Omental fat pad (tissue), 4 donors: ENCODE results near the gene CPHXL2. TPM values are rescaled to one million over a fixed set of nuclear protein-coding genes. Genes with fewer than 3 reads are reported as not detected.

Experiments
- ATAC-seq: fragments of 150-250 bp; one replicate; pipeline ENCODE4 v1.9.1; 2016; ENCODE audit warnings: mild to moderate bottlenecking, moderate library complexity; ENCODE audit not compliant: low FRiP score
- DNase-seq: peaks from one replicate; pipeline ENCODE4 v3.0.0-alpha.2; 2019; ENCODE audit warnings: low spot score
- total RNA-seq, 4 donors: library from RNA; depleted of rRNA; stranded (reverse); fragments of >200 nt; gene quantifications; one replicate each; pipeline ENCODE4 v1.1.0, GENCODE V29; 2016
- TF ChIP-seq, protein P1 (sequence below), 3 donors: fragments of 450-650 bp; IDR thresholded peaks; one replicate each; pipeline ENCODE4 v1.5.1; 2016 to 2017; ENCODE audit warnings: antibody characterized with exemption in 3 of 3, mild to moderate bottlenecking in 3 of 3, moderate library complexity in 2 of 3

CPHXL2 gene
- total RNA-seq, result not detected

DNA sequence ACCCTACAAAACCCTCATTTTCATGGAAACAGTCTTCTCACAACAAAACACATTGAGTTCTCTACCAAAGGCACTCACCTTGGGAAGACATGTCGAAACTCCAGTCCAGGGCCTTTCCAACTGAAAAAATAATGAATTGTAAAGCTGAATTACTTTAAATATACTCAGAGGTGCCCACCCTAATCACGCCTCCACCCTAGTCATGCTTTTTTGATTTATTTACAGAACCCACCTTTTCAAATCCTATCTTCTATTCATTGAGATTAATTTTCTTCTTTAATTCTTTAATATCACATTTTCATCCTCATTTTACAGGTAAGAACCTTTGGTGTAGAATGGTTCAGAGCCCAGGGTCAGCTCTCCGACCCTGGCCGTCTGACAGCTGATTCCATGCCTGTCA, at the start of gene CPHXL2:
Gene CPHXL2, minus strand, starts transcription at position 101 of the 400 bp plus-strand sequence. Its CDS starts 10 bp downstream, at position 91.
- ATAC-seq (no peak), DNase-seq (no peak)
- TF ChIP-seq, protein P1, sequence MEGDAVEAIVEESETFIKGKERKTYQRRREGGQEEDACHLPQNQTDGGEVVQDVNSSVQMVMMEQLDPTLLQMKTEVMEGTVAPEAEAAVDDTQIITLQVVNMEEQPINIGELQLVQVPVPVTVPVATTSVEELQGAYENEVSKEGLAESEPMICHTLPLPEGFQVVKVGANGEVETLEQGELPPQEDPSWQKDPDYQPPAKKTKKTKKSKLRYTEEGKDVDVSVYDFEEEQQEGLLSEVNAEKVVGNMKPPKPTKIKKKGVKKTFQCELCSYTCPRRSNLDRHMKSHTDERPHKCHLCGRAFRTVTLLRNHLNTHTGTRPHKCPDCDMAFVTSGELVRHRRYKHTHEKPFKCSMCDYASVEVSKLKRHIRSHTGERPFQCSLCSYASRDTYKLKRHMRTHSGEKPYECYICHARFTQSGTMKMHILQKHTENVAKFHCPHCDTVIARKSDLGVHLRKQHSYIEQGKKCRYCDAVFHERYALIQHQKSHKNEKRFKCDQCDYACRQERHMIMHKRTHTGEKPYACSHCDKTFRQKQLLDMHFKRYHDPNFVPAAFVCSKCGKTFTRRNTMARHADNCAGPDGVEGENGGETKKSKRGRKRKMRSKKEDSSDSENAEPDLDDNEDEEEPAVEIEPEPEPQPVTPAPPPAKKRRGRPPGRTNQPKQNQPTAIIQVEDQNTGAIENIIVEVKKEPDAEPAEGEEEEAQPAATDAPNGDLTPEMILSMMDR (IDR thresholded peaks at IDR 0.05), result no peak

DNA sequence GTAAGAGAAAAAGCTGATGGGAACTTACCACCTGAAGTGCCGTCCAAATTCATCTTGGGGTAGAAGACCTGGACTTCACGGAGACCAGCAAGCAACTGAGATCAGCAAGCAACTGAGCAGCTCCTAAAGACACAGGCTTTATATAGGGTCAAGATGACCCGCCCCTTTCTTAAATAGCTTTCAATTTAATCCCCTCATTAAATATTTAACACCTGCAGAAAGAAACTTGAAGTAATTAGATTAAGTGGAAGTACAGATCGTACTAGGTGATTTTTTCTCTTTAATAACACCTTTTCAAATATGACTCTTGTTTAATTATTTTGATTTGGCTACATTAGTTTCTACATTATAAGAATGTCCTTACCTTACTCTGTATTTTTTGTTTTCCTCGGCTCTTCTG, 49.6 kb upstream of the CPHXL2 start, which contains the start of gene CPHXL:
Gene CPHXL, minus strand, starts transcription at position 101 of the 400 bp plus-strand sequence. Its CDS starts 48 bp downstream, at position 53.
- DNase-seq, result no peak
- TF ChIP-seq, protein P1 (IDR thresholded peaks at IDR 0.05), result no peak
- ATAC-seq, result no peak

DNA sequence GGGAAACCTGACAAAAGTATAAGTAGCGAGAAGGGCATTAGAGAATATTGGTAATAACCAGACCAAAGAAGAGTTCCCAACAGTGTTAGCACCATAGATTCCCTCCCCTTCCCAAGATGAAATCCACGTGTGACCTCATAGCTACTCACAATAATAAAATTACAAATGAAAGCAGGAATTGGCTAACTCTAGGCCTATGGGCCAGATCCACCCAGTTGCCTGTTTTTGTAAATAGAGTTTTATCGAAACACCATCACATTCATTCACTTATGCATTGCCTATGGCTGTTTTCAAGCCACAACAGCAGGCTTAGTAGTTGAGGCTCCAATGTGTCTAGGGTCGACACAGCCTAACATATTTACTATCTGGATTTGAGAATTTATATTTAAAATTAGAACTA, 41.6 kb upstream of the CPHXL2 start:
- TF ChIP-seq, protein P1 (IDR thresholded peaks at IDR 0.05), result no peak
- DNase-seq, result no peak
- ATAC-seq, result no peak

DNA sequence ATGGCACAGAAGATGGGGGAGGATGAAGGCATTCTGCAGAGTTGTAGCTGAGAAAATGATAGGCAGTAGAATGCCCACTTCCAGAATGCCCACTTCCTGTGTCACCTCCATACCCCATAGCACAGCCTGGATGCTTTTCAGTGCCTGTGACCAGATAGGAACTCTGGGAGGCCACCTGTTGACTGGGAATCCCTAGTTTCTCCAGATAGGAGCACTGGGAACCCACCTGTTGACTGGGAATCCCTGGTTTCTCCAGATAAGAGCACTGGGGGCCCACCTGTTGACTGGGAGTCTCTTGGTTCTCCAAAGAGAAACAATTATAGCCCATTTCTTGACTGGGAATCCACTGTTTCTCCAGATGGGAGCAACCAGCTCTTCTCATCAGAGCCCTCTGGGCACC, 37.9 kb upstream of the CPHXL2 start:
- no peak for DNase-seq
- no peak for ATAC-seq
- TF ChIP-seq, protein P1 (IDR thresholded peaks at IDR 0.05), result no peak

DNA sequence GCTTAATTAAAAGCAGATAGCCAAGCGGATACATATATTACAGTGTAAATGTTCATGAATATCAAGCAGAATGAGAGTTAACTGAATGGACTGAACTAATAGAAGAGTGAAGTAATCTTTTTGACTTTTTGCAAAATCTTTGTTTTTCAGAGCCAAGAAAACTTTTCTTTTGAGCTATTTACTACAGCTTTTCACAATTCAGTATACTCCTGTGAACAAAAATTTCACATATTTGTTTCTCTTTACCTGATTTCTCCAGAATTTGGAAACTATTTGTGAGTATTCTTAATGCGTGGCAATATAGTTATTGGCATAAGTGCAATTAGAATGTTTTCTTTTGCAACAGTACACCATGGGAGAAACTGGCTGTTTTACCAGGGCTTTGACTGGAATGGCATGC, 33.5 kb upstream of the CPHXL2 start:
- ATAC-seq, result no peak

DNA sequence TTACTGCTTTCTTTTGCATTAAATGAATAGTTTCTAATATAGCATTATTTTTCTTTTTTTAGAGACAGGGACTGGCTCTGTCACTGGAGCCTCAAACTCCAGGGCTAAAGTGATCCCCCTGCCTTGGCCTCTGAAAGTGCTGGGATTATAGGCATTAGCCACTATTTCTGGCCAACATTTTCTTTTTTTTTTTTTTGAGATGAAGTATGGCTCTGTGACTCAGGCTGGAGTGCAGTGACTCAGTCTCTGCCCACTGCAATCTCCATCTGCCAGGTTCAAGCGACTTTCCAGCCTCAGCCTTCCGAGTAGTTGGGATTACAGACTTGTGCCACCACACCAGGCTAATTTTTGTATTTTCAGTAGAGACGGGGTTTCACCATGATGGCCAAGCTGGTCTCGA, 26.5 kb upstream of the CPHXL2 start:
- no peak for DNase-seq
- no peak for ATAC-seq
- TF ChIP-seq, protein P1 (IDR thresholded peaks at IDR 0.05), result no peak

More for the DNA sequence above, 33.5 kb upstream of the CPHXL2 start:
- no peak for DNase-seq
- TF ChIP-seq, protein P1 (IDR thresholded peaks at IDR 0.05), result no peak

DNA sequence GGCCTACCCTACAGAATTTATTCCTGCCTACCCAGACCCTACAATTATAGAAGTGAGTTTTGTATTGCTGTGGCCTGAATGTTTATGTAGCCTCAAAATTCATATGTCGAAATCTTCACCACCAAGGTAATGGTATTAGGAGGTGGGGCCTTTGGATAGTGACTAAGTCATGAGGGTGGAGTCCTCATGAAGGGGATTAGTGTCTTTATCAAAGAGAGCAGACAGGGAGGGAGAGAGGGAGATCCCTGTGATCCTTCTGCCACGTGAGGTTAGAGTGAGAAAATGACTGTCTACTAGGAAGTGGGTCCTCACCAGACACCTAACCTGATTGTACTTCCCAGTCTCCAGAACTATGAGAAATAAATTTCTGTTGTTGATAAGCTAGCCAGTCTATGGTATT, 25.4 kb upstream of the CPHXL2 start:
- TF ChIP-seq, protein P1 (IDR thresholded peaks at IDR 0.05), result no peak
- ATAC-seq (no peak), DNase-seq (no peak)
